ENCODE measurements around the gene ZBED3.
"Not testable (repeated sequence)": the region's sequence is repeated elsewhere in the genome, so short reads cannot be mapped to it uniquely, and the experiment has no call there.

Gene ZBED3

GRCh38 chr5:77080905-77081304, 6.2 kb downstream of the ZBED3 start:
- no peak overlapping the region for H3K4me3 ChIP-seq (ENCODE audit: low read depth, low read length)
- no peak for DNase-seq (ENCODE audit: low read depth)

DNA sequence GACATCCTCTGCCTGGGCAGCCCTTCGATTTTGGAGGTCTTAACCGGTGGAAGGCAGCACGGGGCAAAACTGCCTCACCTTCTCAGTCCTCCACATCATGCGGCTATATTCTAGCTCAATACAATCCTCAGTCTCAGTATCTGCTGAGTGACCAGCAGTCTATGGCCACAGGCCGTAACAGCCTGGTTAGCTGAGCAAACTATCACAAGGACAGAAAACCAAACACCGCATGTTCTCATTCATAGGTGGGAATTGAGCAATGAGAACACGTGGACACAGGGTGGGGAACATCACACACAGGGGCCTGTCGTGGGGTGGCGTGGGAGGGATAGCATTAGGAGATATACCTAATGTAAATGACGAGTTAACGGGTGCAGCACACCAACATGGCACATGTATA, 6.6 kb downstream of the ZBED3 start:
- not testable (repeated sequence) for DNase-seq (ENCODE audit: low read depth); H3K4me3 ChIP-seq (ENCODE audit: low read depth, low read length)

DNA sequence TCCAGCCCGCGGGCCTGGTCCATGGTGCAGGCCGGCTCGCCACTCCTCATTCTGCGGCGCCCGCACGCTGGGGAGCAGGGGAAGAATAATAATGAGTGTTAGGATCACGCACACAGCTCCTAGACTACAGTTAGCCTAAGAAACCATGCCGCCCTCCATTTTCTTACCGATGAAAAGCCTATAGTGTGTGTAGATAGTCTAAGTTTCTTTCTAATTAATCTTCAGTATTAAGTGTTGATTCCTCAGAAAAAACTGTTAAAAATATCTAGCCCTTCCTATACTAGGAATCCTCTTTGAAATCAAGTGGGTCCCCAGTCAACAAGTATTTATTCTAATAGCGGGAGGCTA, 9.3 kb downstream of the ZBED3 start:
- H3K4me3 ChIP-seq (ENCODE audit: low read depth, low read length), result peak overlapping the region; percentile 47
- no peak for DNase-seq (ENCODE audit: low read depth)

- H3K4me3 ChIP-seq (ENCODE audit: low read depth, low read length), result peak overlapping the region; percentile 47
- DNase-seq (ENCODE audit: low read depth), result peak; percentile 22
Observed at GRCh38 chr5:77076961-77077828, 9.9 kb downstream of the ZBED3 start.

GRCh38 chr5:77074745-77075144, 12.3 kb downstream of the ZBED3 start:
- H3K4me3 ChIP-seq (ENCODE audit: low read depth, low read length), result no peak overlapping the region
- DNase-seq (ENCODE audit: low read depth), result no peak

- H3K4me3 ChIP-seq (ENCODE audit: low read depth, low read length), result no peak overlapping the region
- DNase-seq (ENCODE audit: low read depth), result no peak
Observed at GRCh38 chr5:77073667-77074066, 13.4 kb downstream of the ZBED3 start.

GRCh38 chr5:77066823-77067442, 20.2 kb downstream of the ZBED3 start:
- DNase-seq (ENCODE audit: low read depth), result peak; percentile 62
- H3K4me3 ChIP-seq (ENCODE audit: low read depth, low read length), result no peak overlapping the region

DNA sequence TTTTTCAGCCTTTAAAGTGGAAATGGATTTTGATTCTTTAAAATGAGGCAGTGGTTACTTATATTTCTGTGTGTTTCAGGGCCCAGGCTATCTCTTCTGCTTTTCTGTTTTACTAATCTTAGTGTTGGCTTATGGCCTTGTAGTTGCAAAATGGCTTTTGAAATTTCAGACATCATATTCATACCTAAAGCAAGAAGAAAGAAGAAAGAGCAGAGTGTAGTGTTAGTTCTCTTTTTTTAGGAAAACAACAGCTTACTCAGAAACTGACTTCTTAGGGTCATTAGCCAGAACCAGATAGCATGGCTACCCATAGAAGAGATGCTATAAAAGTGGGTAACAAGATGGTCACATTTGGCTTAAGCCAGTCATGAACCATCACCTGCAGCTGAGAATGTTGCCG, 20.9 kb downstream of the ZBED3 start:
- DNase-seq (ENCODE audit: low read depth), result no peak
- H3K4me3 ChIP-seq (ENCODE audit: low read depth, low read length), result no peak overlapping the region

DNA sequence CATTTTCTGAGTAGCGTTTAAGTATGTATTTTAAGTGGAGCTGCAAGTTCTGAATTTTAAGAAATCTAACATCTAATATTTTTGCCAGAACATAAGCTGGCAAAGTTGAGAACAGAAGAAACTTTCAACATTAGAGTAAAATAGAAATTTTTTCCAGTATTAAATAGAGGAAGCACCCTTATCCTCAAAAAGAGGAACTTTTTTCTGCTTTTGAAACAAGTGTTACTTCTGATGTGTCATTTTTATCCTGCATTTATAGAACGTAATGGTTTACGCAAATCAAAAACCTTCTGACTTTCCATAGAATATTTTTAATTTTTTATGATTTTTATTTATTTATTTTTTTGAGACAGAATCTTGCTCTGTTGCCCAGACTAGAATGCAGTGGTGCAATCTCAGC, 21.8 kb downstream of the ZBED3 start:
- no peak overlapping the region for H3K4me3 ChIP-seq (ENCODE audit: low read depth, low read length)
- no peak for DNase-seq (ENCODE audit: low read depth)

DNA sequence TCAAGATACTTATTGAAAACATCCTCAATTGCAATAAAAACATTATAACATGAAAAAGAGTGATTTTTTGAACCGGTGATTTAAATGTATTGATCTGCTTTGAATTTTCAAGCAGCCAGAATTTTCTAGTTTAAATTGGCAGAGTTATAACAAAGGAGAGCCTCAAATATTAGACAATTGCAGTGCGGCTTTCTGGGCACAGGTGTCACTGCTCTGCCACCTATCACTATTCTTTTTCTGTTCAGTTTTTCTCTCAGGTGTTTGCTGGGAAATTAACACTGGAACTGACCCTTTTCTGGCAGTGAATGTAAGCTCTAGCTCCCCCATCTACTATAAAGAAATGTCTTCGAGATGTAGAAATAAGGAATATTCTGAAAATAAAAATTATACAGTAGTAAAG, 23.0 kb downstream of the ZBED3 start:
- no peak overlapping the region for H3K4me3 ChIP-seq (ENCODE audit: low read depth, low read length)
- DNase-seq (ENCODE audit: low read depth), result no peak

DNA sequence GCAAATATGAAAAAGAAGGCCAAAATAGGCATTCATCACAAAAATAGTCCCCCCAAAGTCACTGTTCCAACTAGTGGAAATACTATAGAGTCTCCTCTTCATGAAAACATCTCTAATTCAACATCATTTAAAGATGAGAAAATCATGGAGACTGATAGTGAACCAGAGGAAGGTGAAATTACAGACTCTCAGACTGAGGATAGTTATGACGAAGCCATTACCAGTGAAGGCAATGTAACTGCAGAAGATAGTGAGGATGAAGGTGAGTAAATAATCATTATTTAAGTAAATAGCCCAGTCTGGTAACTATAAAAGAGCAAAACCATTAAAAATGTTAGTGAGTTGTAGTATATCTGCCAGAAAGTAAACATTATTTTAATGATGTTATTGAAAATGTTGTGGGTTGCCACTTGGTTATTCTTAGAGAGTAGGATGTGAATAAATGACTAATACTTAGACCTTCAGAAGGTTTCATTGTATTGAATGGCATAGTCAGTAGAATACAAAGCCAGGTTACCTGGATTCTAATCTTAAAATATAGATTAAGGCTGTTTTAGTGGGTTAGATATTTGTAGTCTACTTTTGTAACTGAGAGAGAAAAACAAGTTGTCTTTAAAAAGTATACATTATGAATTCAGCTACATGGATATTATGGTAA, 40.5 kb downstream of the ZBED3 start:
- H3K4me3 ChIP-seq (ENCODE audit: low read depth, low read length), result no peak overlapping the region
- DNase-seq (ENCODE audit: low read depth), result no peak

GRCh38 chr5:77035950-77036349, 51.1 kb downstream of the ZBED3 start:
- no peak overlapping the region for H3K4me3 ChIP-seq (ENCODE audit: low read depth, low read length)
- no peak for DNase-seq (ENCODE audit: low read depth)

GRCh38 chr5:77033338-77033737, 53.7 kb downstream of the ZBED3 start:
- no peak overlapping the region for H3K4me3 ChIP-seq (ENCODE audit: low read depth, low read length)
- DNase-seq (ENCODE audit: low read depth), result no peak

- DNase-seq (ENCODE audit: low read depth), result no peak
- H3K4me3 ChIP-seq (ENCODE audit: low read depth, low read length), result no peak overlapping the region
Observed at GRCh38 chr5:77032635-77033034, 54.5 kb downstream of the ZBED3 start.

DNA sequence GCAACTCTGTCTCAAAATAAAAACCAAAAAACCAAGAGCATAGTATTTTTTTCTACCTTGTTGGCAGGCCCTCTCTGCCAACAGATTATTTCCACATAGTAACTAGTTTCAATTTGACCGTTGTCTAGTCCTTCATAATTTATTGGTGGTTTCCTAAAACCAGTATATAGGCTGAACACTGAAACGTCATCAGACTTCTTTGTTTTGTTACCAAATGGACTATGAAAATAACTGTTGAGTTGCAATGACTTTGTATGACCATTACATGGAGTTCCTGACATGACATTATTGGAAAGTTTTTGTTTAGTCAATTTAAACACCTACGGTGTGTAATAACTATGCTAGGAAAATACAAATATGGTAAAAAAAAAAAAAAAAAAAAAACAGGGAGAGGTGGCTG, 55.2 kb downstream of the ZBED3 start:
- no peak overlapping the region for H3K4me3 ChIP-seq (ENCODE audit: low read depth, low read length)
- no peak for DNase-seq (ENCODE audit: low read depth)

DNA sequence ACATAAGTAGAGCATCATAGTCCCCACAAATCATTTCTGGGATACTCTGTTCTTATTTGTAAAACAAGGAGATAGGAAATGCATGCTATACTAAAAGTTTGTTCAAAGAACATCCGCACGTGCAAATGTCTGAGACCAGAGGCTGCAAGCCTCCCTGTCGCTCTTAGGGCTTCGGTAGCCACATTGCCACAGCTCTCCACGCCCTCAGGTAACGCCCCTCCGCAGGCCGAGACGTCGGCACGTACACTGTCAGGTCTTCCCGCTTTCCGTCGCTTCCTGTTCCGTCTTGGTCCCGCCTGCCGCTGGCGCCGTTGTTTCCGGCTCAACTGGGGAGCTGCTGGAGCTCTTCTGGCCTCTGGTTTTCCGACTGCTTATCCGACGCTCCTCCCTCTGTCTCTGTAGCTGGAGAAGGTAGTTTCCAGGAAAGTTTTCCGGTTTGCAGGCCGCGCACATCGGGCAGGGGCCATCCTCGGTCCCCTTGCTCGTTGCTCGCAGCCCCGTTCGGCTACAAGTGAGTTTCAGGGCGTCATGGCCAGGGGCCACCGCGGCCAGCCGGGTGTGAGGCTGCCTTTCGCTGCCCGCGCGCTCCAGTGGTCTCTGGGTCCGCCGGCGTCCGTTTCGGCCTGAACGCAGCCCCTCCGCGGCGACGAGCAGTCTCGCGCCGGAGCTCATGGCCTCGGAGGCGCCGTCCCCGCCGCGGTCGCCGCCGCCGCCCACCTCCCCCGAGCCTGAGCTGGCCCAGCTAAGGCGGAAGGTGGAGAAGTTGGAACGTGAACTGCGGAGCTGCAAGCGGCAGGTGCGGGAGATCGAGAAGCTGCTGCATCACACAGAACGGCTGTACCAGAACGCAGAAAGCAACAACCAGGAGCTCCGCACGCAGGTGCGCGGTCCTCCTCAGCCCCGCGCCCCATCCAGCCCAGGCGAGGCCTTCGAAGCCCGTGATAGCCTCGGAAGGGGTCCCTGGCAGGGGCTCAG, 56.7 kb downstream of the ZBED3 start, which contains the start of gene AGGF1:
Gene AGGF1, plus strand, starts transcription at position 308 of the 975 bp plus-strand sequence. Its CDS starts 363 bp downstream, at position 671.
- DNase-seq (ENCODE audit: low read depth), result peak; percentile 81
- H3K4me3 ChIP-seq (ENCODE audit: low read depth, low read length), result peak within 1 kb of the TSS; percentile 95

DNA sequence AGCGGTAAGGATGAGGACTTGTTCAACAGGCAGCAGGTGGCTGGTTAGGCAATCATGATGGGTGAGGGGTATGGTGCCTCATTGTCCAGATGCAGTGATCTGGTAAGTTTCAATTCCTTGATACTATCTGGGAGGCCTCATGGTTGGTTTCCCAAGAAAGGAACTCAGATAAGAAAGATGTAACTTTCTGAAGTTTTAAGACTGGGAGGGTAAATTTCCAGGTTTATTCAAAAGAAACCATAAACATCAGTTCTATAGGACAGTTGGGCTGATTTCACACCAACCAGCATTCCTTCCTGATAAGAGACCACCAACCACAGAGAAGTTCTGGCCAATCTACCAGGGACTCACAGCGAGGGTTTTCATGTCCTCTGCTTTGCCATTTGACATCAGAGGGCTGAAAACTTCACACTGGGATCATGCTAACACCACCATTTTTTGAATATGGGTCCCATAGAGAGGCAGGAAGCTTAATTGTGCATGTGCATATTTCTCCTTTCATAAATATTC, 57.7 kb downstream of the ZBED3 start:
- peak overlapping the region; percentile 95 for H3K4me3 ChIP-seq (ENCODE audit: low read depth, low read length)
- DNase-seq (ENCODE audit: low read depth), result no peak

DNA sequence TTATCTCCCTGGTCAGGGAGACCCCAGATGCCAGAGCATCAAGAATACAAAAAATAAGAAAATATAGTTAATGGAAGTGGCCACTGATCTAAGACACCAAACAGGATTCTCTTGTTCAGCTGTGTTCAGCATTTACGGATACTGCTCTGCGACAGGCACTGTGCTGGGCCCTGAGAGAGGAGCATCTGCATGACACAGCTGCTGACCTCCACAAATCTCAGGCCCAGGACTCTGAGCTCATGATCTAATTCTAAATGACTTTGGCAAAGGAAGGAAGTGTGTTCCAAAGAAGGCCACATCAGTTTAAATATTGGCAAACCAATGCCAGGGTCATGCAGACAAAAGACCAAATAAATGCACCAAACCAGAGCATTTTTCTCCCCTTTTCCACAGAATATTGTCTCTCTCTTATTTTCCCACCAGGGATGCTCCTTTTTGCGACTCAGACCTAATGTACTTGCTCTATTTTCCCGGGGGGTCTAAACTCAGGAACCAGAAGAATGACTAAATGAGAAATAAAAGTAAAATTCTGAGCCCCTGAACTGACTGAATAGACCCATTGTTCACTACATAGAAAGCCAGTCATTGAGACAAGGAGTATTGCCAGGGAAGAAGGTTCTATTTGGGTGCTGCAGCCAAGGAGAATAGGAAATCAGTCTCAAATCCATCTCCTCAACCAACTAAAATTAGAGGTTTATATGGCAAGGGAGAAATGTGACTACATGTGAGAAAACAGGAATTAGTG, 58.3 kb downstream of the ZBED3 start:
- H3K4me3 ChIP-seq (ENCODE audit: low read depth, low read length), result no peak overlapping the region
- DNase-seq (ENCODE audit: low read depth), result no peak

DNA sequence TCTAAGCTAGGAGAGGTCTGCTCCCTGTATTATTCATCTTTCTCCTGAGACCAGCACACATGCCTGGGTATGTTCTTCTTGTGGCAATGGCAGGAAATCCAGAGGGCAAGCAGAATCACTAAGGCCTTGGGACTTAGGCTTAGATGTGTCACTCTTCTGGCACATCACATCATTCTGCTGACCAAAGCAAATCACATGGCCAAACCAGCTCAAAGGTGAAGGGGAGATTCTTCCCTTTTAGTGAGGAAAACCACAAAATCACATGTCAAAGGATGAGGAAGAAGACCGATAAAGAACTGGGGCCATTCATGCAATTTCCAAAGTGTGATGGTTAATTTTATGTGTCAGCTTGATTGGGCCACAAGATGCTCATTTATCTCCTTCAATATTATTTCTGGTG, 62.6 kb downstream of the ZBED3 start:
- no peak for DNase-seq (ENCODE audit: low read depth)
- no peak overlapping the region for H3K4me3 ChIP-seq (ENCODE audit: low read depth, low read length)
